ENCODE results near the gene TIAM1.

Gene TIAM1

DNA sequence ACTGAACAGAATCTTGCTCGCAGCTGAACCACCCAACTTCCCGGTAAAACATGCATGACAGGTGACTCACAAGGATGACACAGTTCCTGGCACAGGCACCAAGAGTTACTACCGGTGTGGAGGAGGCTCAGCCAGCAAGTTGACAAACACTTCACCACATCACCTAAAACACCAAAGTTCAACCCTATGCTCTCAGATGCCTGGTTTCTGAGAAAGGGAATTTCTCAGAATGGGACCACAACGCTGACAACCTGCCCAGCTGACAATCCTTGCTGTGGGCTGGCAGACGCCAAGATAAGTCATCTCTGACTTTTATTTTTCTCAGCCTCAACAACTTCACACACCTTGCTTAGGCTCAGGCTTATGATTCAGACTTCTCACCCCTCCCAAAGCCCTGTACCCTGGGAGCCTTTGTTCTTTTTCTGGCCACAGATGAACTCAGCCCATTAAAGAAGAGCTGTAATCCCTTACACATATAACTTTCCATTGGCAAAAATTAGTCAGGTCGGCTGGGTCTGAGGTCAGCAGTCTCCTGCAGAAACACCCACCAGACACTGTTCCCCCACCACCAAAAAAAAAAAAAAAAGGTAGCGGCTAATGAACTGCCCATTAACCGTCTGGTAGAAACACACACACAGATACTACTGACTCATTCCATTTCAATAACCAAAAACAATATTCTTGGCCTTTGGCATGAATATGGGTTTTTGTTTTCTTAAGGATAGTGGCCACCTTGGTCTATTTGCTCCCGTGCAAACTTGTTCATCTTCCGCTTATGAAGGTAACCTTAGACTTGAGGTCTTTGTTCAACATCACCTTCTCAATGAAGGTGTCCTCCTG is 10.8 kb upstream of the TIAM1 start:
- no peak for DNase-seq

DNA sequence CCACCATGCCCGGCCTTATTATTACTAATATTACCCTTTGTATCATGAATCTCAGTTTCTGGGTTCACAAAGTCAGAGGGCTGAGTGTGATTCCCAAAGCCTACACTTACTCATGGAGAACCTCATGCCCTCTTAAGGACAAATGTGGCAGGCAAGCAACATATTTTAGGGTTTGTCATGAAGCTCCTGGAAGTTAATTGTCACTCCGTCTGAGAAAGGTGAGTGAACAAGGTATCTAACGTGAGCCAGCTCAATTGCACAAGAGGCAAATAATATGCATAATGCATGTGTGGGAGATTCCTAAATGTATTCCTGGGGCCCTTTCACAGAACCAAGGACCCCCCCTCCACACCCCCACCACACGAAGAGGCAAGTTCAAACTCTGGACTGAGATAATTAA is 10.1 kb upstream of the TIAM1 start:
- DNase-seq = no peak

DNA sequence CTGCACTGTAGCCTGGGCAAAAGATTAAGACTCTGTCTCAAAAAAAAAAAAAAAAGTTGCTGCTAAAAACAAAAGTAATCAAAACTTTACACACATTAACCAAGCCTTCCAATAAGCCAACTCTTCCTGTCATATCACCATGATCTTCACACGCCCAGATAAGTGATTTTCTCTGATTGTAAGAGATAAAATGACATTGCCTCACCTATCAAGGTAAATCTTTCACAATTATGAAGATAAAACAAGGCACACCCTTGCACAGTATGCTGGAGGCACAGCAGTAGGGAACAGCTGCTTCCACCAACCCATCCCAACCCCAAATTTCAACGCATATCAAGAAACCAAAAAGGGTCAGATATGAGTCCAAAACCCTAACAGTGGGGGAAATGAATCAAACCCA is 8.8 kb upstream of the TIAM1 start:
- DNase-seq = no peak

DNA sequence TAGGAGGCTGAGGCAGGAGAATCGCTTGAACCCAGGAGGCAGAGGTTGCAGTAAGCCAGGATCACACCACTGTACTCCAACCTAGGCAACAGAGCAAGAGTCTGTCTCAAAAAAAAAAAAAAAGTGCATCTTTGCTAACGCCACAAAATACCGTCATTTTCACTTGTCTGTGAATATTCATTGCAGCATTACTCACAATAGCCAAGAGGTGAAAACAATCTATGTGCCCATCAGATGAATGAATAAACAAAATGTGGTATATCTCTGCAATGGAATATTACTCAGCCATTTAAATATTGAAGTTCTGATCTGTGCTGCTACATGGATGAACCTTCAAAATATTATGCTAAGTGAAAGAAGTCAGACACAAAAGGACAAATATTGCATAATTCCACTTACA is 7.9 kb upstream of the TIAM1 start:
- no peak for DNase-seq

DNA sequence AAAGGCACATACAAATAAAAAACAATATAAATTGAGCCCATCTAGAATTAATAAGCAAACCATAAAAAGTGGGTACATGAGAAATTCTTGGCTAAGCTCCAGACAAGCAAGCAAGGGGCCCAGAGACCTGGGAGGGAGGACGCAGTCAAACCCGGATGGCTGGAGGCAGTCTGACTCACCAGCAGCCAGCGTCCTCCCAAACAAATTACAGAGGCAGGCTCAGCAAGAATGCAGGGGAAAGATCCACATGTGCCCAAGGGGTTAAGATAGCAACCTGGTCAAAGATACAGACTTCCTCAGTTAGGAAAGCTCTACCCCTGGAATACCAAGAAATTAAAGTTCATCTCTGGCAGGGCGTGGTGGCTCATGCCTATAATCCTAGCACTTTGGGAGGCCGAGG is 7.4 kb upstream of the TIAM1 start:
- DNase-seq = no peak

DNA sequence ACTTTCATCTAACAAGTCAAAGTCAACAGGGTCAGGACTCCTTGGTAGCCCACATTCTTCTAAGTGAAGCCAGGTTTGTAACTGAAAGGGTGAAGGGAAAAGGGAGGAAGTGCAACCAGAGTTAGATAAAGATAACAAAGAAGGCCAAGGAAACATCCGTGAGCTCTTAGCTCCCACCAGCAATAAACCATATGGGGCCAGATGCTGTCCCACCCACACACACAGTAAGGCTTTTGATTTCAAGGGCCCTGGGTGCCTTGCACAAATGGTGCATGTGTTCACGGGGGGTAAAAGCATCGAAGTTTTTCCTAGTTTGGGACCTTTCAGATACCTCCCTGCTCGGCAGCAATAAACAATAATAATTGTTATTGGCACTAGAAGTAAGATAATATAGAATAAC is 5.1 kb upstream of the TIAM1 start:
- DNase-seq = no peak

DNA sequence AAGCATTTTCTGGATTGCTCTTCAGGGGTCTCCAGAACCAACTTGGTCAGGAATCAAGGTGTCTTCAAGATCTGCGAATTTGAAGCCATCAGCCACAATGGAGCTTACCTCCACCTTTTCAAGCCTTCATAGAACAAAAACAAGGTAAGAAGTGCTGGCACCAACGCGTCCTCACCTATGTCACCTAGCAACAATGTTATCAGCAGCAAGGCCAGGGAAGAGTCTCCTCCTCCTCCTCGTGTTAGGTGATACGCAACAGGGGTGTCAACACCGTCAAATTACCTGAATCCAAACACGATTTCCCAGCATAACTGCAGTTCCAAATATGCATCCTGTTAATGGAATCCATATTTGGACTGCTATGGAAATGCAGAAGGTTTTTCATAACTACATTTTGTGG is 4.1 kb upstream of the TIAM1 start:
- peak; percentile 39 for DNase-seq

DNA sequence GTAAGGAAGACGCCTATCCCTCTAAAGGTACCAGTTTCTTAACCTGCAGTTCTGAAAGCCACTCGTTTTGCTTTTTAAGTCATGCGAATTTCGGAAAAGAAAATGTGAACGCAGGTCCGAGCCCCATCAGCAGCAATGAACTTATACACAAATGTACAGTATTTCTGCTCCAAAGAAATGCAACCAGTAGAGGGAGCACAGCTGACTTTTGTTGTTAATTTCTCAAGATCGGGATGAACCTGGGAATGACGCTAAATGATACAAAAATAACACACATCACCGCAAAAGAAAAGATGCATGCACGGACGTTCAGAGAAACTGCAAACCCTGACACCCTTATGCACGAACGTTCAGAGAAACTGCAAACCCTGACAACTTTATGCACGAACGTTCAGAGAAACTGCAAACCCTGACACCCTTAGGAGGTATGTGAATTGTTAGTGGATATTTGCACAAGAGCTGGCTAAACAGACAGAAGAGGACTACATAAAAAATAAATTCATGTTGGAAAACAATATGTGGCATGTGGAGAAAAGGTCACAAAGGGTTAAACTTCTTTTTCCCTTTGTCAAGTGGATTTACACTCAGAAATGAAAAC is 3.5 kb upstream of the TIAM1 start:
- DNase-seq = peak; percentile 39

DNA sequence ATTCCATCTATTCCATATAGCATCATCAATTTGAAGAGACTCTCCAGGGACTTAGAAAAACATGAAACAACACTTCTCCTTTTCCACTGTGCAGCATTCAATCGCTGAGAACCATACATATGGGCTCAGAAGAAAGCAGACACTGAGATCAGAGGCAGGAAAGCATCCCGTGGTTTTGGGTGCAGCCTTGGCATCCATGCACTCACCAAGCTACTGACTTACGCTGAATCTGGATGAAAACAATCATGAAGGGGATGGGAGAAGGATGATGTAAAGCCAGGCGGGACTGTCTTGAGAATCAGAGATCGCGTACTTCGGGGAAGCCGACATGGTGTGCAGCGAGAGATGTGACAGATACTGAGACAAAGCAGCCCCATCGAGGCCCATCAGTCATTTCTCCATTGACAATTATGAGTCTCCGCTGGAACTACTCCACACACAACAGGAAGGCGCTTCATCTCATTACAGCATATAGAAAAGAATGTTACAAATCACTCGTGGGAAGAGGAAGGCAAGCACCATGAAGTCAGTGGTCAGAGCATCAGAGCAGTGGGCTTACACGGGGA is 2.3 kb upstream of the TIAM1 start:
- DNase-seq = no peak

DNA sequence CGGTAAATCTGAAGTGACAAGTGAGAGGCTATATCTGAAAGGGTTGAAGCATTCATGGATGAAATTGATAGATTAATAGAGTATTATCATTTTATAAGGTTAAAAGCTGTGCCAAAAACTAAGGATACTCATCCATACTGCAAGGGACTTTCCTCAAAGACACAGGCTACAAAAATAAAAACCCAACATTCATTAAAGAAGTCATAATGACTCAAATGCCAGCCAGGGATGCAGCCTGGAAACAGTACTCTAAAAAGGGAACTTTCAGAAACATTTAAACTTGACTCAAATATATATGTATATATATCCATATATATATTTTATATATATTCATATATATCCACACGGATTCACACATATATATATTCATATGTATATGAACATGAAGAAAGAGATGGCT is 1.1 kb upstream of the TIAM1 start:
- no peak for DNase-seq

DNA sequence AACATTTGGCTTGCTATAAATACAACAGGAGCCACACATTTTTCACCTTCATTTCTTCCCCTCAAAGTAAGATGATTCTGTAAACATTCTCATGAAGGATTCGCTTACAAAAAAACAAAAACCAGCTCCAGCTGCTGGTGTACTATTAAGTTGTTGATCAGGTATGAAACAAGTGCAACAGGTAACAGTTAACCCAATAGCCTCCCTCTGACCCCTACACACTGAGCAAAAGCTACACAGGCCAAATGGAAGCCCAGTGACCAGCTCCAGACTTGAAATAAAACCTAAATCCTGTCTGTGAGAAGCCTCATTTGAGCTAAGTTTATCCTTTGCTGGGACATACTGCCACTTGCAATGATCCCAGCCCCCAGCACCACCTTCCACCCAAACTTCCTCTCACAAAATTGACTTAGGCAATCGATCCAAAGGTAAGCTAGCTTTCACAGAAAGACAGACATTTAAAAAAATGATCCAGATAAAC is 991 bp downstream of the TIAM1 start:
- DNase-seq = no peak

DNA sequence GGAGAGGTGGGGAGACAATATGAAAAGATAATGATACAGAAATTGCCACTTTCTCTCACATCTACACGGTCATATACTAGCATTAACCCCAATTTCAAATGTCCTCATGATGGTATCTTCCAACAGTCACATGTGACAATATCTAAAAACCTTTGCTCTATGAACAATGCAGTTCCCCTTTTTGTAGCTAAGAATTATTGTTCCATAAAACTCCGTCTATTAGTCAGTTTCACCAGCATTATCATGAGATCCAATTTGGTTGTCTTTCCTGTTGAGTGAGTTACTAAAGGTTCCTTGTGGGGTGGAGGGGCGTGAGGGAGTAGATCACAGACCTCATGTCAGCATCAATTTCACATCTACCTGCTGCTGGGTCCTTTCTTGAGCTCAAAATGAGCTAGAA is 1.7 kb downstream of the TIAM1 start:
- DNase-seq = no peak

DNA sequence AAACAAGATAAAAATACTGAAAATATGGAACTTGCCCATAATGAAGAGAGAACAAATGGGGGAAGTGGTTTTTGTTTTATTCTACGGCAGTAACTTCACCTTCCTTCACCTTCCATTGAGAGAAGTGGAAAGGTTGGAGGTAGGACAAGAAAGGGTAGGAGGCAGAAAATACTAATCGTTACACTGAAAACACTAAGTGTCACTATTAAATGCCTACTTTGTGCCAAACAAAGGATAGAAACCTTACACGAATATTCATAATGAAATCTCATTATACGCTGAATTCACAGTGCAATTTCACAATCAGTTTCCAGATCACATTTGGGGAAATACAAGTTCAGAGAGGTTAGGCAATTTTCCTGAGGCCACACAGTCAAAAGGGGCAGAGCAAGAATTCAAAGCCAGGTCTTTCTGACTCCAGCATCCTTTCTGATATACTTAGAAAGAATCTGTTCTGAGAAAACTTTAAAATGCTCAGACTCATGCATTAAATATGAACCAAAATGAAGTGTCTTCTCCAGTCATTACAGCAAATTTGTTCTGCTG is 3.0 kb downstream of the TIAM1 start:
- no peak for DNase-seq

DNA sequence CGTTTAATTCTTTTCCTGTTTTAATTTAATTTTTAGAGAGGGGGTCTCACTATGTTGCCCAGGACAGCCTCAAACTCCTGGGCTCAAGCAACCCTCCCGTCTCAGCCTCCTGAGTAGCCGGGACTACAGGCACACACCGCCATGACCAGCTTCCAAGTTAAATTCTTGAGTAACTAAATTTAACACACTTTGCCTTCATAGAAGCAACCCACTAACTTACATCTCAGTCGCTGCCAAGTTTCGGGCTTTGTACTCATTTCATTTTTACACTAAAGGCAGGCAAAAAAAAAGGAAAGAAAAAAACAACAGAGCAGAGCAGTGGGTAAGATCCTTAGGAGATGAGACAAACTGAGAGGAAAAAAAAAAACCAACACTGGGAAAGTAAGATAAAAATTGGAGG is 3.5 kb downstream of the TIAM1 start:
- no peak for DNase-seq

DNA sequence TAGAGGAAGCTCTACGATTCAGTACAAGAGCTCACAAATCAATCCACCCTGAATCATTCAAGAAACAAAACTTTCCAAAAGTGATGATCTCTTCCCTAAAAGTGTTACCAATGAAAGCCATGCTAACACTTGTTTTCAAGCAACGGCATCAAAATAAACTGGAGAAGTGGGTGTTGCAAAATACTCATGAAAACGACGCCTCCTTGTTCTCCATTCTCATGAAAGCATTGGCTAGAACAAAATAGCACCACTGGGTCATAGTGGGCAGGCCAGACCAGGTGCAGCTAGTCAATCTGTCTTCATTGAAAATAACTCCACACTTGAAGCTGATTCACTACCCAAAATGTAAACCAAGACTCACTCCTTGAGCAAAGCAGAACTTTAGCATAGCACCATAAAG is 4.3 kb downstream of the TIAM1 start:
- DNase-seq = no peak

DNA sequence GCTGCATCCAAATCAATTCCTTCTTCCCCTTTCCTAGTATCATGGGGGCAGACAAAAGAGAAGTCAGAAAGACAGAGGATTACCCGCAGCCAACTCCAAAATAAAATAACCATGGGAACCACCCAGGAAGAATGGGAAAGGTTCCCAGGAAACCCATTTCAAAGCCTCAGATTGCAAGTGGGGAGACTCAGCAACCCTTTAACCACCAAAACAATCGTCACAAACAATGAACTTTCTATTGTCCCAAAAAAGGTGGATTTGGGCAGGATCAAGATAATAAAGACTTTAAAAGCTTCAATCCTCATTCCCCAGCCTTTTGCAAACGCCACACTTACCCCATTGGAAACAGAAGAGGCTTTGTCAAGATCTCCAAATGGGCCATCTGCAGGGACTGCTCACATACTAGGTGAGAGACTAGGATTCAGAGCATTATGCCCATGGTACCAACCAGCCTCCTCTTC is 5.1 kb downstream of the TIAM1 start:
- DNase-seq = no peak

DNA sequence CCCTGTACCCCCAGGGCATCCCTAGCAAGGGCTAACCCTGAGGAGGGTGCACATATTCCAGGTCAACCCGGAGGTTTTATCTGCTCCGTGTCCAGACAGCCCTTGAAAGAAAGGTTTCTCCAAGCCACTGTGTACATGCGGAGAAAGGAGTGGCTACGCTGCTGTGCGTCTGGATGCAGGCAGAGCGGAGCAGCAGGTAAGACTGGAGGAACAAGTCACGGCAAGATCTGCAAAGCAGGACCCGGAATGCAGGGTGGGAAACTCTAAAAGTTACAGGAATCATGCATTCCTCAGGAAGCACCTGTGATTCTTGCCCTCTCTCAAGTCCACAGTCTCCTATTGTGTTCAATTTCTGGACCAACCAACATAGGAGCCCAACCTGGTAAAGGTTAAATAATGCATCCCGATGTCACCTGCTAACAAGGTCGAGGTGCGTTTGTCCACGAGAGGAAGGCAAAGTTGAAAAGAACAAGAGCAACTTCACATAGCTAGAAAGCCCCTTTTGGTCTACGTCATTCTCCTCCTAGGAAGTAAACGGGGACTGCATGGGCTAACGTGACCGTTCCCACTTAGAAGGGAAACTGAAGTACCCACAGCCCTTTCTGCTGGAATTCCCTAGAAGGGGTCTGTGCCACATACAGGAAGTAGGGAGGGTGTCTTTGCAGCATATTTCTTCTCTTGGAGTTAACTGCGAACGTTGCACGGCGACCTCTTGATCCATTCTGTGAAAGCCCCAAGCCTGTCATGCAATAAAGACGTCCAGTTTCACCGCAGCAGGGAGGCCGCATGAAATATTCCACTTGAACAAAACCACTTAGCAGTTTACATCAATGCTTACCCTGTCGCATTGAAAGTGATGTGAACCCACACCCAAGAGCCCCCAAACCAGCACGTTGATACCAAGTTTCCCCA is 5.8 kb downstream of the TIAM1 start:
- no peak for DNase-seq

DNA sequence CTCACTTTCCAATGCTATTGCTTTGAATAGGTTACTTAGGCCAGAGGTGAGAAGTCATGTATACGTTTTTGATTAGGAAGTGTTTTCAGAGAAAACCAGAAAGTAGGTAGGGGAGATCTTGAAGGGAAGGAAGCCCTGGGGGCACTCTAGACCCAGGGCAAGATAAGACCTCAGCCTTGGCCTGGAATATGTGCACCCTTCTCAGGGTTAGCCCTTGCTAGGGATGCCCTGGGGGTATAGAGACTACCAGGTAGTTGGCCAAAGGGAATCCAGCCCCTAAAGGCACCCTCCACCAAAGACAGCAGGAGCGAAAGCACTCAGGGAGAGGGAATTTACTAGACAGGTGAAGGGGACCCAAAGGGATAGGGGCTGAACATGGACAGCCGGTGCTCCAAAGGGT is 7.0 kb downstream of the TIAM1 start:
- DNase-seq = no peak

DNA sequence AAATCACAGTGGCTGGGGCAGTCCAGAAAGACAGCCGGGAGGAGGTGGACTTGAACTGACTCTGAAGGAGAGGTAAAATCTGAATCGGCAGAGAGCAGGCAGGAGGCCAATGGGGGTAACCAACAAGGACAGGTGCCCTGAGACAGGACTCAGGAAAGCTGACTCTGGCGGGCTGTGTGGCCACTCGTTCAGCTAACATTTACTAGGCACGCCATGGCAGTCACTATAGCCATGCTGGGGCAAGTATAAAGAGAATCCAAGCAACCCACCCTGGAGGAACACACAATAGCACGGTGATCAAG is 7.4 kb downstream of the TIAM1 start:
- no peak for DNase-seq

DNA sequence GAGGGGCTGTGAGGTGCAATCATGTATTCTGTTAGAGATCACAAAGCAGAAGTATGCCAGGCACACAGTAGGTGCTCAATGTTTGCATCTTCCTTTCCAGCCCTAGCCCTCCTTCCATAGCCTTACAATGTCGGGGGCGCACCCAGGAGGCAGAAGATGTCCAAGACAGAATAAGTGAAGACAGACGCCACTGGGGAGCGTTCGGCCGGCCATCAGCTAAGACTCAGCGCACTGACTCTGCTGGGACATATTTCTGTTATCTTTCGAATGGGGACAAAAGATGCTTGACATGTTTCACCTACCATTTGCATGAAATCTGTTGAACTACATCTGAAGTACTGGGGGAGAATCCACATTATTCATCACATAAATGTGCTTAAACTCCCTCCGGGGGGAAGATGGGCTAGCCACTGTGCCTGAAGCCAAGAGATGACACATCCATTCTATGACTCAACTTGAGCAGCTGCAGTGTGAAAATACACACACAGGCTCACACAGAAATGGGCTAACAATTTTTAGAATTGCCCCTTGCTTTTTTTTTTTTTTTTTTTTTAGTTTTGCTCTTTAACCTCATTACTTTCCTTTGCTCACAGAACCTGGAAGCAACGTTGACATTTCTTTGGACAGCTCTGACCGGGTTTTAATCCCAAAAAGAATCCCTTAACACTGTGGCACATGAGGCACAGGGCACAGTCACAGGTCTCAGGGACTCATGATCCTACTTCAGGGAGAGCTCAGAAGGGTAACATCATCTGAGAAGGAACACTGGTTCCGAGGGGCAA is 7.9 kb downstream of the TIAM1 start:
- no peak for DNase-seq

DNA sequence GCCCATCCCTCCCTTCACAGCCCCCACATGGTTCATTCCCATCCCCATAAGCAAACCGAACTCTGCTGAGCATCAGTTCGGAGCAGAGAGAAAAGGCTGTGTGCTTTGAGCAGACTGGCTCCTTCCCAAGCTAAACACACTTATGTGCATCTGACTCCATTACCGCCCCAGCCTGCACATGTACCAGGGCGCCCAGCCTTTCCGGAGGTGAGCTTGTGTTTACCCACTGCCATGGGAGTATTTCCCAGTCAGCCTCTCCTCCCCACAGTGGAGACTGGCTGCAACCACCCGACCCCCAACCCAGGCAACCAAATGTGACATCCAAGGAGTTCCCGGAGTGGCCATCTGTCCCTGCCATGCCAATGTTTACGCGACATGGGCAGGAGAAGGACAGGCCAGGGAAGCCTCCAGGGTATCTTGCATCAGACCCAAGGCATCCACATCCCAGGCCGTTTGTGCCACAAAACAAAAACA is 9.4 kb downstream of the TIAM1 start:
- DNase-seq = no peak

DNA sequence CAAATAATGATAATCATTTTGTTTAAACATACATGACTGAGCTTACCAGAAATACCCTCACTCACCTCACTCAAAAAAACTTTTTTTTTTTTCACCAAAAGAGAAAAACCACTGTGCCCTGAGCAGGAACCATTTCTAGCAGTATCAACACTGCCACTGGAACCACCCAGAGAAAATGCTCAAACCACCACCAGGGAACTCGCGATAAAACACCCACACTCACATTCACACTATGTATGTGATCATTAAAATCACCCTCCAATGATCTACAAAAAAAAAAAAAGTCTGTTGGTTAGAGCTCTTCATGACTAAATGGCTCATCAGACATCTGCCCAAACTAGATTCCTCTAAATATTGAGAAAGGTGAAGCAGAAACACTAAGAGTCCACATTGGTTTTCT is 11.5 kb downstream of the TIAM1 start:
- DNase-seq = no peak

Measured in NCI-H146 (cell line).